ENCODE results near the gene LAYN. TPM values are rescaled to one million over a fixed set of nuclear protein-coding genes. Genes with fewer than 3 reads are reported as not detected.

LAYN gene
- total and polyA plus RNA-seq, 2 of the 13 experiments (the other 11 are each of a cell fraction or from before 2014, with no cell fraction given), result 0.17 TPM; not detected in 1

GRCh38 chr11:111601979-111602864 lies 61.7 kb downstream of the LAYN start, which contains the start of gene SIK2 (continued):
- TF ChIP-seq ZNF574 (CRISPR knock-in tag; IDR thresholded peaks at IDR 0.05) (peak; percentile 64), ZNF205 (CRISPR knock-in tag; IDR thresholded peaks at IDR 0.05) (peak; percentile 74; the same call in 1 of the 2 replicates), MEIS1 (CRISPR knock-in tag; IDR thresholded peaks at IDR 0.05; ENCODE audit: borderline replicate concordance) (0 out of 2 replicates have a peak, but pooled peaks have one; percentile 18), ZNF446 (CRISPR knock-in tag; IDR thresholded peaks at IDR 0.05) (no peak), ZNF616 (CRISPR knock-in tag; IDR thresholded peaks at IDR 0.05; ENCODE audit: low read depth) (peak; percentile 57), KLF13 (CRISPR knock-in tag; IDR thresholded peaks at IDR 0.05) (no peak), ZNF430 (CRISPR knock-in tag; IDR thresholded peaks at IDR 0.05) (peak; percentile 50; the same call in 1 of the 2 replicates), RORA (CRISPR knock-in tag; IDR thresholded peaks at IDR 0.05) (no peak), CAMTA2 (CRISPR knock-in tag; IDR thresholded peaks at IDR 0.05; ENCODE audit: borderline replicate concordance) (no peak), ZNF747 (CRISPR knock-in tag; IDR thresholded peaks at IDR 0.05; ENCODE audit: borderline replicate concordance) (peak; percentile 68; the same call in 1 of the 2 replicates), YY1 (IDR thresholded peaks at IDR 0.05; ENCODE audit: insufficient read depth, insufficient replicate concordance, low read depth, low read length) (peak; percentile 69), PHF8 (CRISPR knock-in tag; IDR thresholded peaks at IDR 0.05) (peak; percentile 87)
- TF ChIP-seq, protein P1, sequence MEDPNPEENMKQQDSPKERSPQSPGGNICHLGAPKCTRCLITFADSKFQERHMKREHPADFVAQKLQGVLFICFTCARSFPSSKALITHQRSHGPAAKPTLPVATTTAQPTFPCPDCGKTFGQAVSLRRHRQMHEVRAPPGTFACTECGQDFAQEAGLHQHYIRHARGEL (CRISPR knock-in tag; IDR thresholded peaks at IDR 0.05), result no peak
- TF ChIP-seq, protein P2, sequence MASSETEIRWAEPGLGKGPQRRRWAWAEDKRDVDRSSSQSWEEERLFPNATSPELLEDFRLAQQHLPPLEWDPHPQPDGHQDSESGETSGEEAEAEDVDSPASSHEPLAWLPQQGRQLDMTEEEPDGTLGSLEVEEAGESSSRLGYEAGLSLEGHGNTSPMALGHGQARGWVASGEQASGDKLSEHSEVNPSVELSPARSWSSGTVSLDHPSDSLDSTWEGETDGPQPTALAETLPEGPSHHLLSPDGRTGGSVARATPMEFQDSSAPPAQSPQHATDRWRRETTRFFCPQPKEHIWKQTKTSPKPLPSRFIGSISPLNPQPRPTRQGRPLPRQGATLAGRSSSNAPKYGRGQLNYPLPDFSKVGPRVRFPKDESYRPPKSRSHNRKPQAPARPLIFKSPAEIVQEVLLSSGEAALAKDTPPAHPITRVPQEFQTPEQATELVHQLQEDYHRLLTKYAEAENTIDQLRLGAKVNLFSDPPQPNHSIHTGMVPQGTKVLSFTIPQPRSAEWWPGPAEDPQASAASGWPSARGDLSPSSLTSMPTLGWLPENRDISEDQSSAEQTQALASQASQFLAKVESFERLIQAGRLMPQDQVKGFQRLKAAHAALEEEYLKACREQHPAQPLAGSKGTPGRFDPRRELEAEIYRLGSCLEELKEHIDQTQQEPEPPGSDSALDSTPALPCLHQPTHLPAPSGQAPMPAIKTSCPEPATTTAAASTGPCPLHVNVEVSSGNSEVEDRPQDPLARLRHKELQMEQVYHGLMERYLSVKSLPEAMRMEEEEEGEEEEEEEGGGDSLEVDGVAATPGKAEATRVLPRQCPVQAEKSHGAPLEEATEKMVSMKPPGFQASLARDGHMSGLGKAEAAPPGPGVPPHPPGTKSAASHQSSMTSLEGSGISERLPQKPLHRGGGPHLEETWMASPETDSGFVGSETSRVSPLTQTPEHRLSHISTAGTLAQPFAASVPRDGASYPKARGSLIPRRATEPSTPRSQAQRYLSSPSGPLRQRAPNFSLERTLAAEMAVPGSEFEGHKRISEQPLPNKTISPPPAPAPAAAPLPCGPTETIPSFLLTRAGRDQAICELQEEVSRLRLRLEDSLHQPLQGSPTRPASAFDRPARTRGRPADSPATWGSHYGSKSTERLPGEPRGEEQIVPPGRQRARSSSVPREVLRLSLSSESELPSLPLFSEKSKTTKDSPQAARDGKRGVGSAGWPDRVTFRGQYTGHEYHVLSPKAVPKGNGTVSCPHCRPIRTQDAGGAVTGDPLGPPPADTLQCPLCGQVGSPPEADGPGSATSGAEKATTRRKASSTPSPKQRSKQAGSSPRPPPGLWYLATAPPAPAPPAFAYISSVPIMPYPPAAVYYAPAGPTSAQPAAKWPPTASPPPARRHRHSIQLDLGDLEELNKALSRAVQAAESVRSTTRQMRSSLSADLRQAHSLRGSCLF (CRISPR knock-in tag; IDR thresholded peaks at IDR 0.05; ENCODE audit: borderline replicate concordance), result no peak
- TF ChIP-seq, protein P3, sequence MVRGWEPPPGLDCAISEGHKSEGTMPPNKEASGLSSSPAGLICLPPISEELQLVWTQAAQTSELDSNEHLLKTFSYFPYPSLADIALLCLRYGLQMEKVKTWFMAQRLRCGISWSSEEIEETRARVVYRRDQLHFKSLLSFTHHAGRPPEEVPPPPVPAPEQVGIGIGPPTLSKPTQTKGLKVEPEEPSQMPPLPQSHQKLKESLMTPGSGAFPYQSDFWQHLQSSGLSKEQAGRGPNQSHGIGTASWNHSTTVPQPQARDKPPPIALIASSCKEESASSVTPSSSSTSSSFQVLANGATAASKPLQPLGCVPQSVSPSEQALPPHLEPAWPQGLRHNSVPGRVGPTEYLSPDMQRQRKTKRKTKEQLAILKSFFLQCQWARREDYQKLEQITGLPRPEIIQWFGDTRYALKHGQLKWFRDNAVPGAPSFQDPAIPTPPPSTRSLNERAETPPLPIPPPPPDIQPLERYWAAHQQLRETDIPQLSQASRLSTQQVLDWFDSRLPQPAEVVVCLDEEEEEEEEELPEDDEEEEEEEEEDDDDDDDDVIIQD (CRISPR knock-in tag; IDR thresholded peaks at IDR 0.05; ENCODE audit: low read depth), result peak; percentile 84; the same call in 1 of the 2 replicates
